Measurements from ENCODE around the gene CYP2R1.

DNA sequence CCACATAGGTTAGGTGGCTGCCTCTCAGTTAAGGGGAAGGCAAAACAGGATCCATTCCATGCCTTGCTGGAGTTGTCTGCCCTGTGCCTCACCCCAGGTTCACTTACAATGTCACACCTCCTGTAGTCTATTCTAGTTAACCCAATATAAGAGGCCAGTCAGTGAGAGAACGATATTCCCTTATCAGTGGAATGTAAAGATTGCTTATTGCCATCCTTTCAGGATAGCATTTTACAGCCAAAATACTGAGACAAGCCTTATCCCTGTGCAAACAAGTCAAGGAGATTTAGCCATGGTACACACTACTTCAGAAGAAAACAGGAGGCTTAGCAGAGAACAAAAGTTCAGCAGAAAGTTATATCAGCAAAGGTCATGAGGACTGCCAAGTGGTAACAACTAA is 5.5 kb downstream of the CYP2R1 start:
- TF ChIP-seq POLR2AphosphoS5 (IDR thresholded peaks at IDR 0.05) (peak in 1 of 3 donors; percentile 38), POLR2A (IDR thresholded peaks at IDR 0.05) (no peak)

Measured in transverse colon (tissue), 3 donors.